ENCODE measurements around the gene RHOH.

Gene RHOH

DNA sequence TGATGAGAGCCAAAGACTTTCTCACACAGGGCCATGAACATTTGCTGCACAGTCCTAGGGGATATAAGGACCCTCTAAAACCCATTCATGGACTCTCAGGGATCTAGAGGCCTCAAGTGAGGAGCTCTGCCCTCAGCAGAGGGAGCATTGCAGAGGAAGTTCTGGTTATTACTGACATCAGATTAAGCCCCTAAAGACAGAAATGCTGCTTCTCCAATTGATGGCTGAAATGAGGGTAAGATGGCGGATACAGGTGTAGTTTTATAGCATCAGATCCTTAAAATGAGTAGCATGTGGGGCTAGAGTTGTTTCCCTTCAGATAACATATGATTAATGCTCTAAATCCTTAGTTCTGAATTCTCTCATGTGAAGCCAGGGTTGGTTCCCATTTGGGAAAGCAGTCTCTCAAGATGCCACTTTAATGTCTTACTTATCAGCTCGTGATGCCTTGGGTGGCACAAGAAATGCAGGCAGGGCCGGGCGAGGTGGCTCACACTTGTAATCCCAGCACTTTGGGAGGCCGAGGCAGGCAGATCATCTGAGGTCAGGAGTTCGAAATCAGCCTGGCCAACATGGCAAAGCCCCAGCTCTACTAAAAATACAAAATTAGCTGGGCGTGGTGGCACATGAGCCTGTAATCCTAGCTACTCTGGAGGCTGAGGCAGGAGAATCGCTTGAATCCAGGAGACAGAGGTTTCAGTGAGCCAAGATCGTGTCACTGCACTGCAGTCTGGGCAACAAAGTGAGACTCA, 7.9 kb downstream of the RHOH start:
- no peak for DNase-seq (ENCODE audit: low read depth)
- TF ChIP-seq, protein P1, sequence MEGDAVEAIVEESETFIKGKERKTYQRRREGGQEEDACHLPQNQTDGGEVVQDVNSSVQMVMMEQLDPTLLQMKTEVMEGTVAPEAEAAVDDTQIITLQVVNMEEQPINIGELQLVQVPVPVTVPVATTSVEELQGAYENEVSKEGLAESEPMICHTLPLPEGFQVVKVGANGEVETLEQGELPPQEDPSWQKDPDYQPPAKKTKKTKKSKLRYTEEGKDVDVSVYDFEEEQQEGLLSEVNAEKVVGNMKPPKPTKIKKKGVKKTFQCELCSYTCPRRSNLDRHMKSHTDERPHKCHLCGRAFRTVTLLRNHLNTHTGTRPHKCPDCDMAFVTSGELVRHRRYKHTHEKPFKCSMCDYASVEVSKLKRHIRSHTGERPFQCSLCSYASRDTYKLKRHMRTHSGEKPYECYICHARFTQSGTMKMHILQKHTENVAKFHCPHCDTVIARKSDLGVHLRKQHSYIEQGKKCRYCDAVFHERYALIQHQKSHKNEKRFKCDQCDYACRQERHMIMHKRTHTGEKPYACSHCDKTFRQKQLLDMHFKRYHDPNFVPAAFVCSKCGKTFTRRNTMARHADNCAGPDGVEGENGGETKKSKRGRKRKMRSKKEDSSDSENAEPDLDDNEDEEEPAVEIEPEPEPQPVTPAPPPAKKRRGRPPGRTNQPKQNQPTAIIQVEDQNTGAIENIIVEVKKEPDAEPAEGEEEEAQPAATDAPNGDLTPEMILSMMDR (IDR thresholded peaks at IDR 0.05; ENCODE audit: control insufficient read depth, insufficient read depth, low read depth, low read length, missing control alignments): no peak
- no peak overlapping the region for H3K4me3 ChIP-seq (ENCODE audit: control insufficient read depth, low read depth, low read length)

DNA sequence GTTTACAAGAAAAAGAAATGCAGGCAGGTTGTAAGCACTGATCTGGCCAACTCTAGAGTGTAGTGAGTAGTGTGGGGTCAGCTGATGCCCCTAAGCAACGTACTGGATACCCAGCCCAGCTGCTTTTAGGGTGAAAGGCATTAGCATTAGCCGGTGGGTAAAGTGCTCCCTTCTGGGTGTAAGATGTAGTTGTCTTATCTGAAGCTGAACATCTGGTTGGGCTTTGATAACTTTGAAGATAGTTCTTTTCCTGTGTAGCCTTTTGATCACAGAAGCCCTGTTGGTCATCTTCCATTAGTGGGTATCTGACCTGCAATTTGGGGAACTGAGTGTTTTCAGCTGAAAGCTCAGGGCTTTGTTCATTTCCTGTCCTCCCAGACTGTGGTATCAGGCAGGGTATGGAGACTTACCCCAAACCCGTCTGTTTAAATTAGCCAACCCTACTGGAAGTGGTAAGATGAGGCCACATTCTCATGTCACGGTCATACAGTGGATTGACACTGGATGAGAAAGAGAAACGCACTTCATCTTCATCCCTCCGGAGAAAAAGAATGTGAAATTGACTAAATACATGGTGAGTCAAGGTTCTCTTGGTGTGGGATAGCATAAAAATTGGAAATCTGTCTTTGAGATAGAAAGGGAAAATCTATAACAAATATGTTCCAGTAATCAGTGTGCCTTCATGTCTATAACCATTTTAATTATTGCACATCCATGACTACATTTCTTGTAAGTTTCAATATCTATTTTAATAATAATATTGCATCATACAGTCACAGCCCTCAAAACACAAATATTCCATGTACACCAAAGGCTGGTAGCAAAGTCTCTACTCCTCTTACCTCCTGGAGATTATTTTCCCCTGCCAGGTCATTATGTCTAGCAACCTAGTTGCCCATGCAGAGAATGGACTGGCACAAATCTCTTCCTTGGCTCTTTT, 8.7 kb downstream of the RHOH start:
- DNase-seq (ENCODE audit: low read depth): no peak
- H3K4me3 ChIP-seq (ENCODE audit: control insufficient read depth, low read depth, low read length): no peak overlapping the region
- TF ChIP-seq, protein P1 (IDR thresholded peaks at IDR 0.05; ENCODE audit: control insufficient read depth, insufficient read depth, low read depth, low read length, missing control alignments): no peak

DNA sequence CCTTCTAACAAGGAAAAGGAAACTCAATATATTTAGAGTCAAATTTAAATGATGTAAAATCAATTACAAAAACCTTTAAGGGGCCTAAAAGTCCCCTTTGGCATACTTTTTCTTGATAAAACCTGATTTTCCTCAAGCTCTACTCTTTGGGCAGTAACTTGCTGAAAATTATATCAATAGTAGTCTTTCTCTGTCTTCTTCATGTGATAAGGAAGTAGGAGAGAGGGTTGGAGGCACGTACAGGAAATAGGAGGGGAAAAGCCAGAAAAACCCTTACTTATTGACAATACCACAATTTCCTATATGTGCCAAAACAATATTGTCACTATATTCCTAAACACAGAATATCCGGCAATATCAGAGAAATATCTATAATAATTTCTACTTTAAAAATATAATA, 9.6 kb downstream of the RHOH start:
- no peak overlapping the region for H3K4me3 ChIP-seq (ENCODE audit: control insufficient read depth, low read depth, low read length)
- TF ChIP-seq, protein P1 (IDR thresholded peaks at IDR 0.05; ENCODE audit: control insufficient read depth, insufficient read depth, low read depth, low read length, missing control alignments): no peak
- DNase-seq (ENCODE audit: low read depth): no peak

DNA sequence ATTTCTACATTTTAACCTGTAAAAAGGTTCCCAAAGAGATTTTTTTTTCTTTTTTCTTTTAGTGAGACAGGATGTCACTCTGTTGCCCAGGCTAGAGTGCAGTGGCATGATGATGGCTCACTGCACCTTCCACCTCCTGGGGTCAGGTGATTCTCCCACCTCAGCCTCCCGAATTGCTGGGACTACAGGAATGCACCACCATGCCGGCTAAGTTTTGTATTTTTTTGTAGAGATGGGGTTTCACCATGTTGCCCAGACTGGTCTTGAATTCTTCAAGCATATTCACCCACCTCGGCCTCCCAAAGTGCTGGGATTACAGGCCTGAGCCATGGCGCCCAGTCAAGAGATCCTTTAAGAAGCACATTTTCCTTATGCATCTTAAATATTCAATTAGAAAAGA, 12.6 kb downstream of the RHOH start:
- no peak overlapping the region for H3K4me3 ChIP-seq (ENCODE audit: control insufficient read depth, low read depth, low read length)
- TF ChIP-seq, protein P1 (IDR thresholded peaks at IDR 0.05; ENCODE audit: control insufficient read depth, insufficient read depth, low read depth, low read length, missing control alignments): no peak
- no peak for DNase-seq (ENCODE audit: low read depth)

GRCh38 chr4:40210776-40211175, 13.9 kb downstream of the RHOH start:
- DNase-seq (ENCODE audit: low read depth): no peak
- TF ChIP-seq, protein P1 (IDR thresholded peaks at IDR 0.05; ENCODE audit: control insufficient read depth, insufficient read depth, low read depth, low read length, missing control alignments): no peak
- no peak overlapping the region for H3K4me3 ChIP-seq (ENCODE audit: control insufficient read depth, low read depth, low read length)

- H3K4me3 ChIP-seq (ENCODE audit: control insufficient read depth, low read depth, low read length): no peak overlapping the region
- no peak for DNase-seq (ENCODE audit: low read depth)
- TF ChIP-seq, protein P1 (IDR thresholded peaks at IDR 0.05; ENCODE audit: control insufficient read depth, insufficient read depth, low read depth, low read length, missing control alignments): no peak
Observed at GRCh38 chr4:40211224-40212185, 14.7 kb downstream of the RHOH start.

All from AG09309 (cell line).